Choroid plexus epithelial cell (primary cell): ENCODE results near the gene CELF4.

Experiments
- DNase-seq: peaks from one replicate; pipeline ENCODE4 v3.0.0-alpha.2; 2010; ENCODE audit warnings: low read depth
- H3K4me3 ChIP-seq: 2 replicates; pipeline ENCODE4 v1.5.1; 2011; ENCODE audit warnings: low read depth, mild to moderate bottlenecking, control low read depth, low read length, moderate library complexity
- TF ChIP-seq, protein P1 (sequence below): conservative IDR thresholded peaks from 2 replicates; pipeline ENCODE4 v1.5.1; 2011; ENCODE audit warnings: low read depth, mild to moderate bottlenecking, control low read depth, inconsistent platforms, low read length, moderate library complexity

Gene CELF4

DNA sequence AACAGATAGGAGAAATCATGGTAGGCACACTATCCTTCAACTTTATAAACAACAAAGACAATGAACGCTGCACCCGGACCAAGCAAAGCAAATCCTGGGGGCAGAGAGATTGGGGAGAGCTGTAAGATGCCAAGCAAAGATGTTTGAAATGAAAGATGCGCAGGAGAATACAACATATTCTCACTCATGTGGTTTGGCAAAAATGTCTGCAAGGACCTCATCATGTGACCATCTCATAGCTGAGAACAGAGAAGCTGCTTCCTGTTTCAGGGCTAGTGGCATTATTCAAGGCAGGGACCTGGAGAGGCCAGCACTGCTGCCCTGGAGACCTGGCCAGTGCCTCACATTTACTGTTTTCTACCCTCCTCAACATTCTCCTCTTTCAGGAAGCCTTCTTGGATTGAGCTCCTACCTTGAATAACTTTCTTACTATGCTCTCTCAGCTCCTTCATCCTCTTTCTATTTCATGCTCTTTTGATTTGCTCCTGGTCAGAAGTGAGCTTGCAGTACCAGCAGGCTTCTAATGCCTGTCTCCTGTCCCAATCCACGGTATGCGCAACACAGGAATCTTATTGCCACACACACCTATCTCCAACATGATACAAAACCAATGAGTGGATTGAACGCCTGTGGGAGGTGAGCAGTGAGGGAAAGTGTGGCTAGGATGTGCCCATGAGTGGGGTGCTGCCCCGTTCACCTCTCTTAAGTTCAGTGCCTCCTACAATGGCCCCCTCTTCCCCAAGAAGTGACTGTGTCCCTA, 133.0 kb downstream of the CELF4 start:
- DNase-seq, result no peak
- H3K4me3 ChIP-seq, result no peak overlapping the region
- TF ChIP-seq, protein P1, sequence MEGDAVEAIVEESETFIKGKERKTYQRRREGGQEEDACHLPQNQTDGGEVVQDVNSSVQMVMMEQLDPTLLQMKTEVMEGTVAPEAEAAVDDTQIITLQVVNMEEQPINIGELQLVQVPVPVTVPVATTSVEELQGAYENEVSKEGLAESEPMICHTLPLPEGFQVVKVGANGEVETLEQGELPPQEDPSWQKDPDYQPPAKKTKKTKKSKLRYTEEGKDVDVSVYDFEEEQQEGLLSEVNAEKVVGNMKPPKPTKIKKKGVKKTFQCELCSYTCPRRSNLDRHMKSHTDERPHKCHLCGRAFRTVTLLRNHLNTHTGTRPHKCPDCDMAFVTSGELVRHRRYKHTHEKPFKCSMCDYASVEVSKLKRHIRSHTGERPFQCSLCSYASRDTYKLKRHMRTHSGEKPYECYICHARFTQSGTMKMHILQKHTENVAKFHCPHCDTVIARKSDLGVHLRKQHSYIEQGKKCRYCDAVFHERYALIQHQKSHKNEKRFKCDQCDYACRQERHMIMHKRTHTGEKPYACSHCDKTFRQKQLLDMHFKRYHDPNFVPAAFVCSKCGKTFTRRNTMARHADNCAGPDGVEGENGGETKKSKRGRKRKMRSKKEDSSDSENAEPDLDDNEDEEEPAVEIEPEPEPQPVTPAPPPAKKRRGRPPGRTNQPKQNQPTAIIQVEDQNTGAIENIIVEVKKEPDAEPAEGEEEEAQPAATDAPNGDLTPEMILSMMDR, result no peak

DNA sequence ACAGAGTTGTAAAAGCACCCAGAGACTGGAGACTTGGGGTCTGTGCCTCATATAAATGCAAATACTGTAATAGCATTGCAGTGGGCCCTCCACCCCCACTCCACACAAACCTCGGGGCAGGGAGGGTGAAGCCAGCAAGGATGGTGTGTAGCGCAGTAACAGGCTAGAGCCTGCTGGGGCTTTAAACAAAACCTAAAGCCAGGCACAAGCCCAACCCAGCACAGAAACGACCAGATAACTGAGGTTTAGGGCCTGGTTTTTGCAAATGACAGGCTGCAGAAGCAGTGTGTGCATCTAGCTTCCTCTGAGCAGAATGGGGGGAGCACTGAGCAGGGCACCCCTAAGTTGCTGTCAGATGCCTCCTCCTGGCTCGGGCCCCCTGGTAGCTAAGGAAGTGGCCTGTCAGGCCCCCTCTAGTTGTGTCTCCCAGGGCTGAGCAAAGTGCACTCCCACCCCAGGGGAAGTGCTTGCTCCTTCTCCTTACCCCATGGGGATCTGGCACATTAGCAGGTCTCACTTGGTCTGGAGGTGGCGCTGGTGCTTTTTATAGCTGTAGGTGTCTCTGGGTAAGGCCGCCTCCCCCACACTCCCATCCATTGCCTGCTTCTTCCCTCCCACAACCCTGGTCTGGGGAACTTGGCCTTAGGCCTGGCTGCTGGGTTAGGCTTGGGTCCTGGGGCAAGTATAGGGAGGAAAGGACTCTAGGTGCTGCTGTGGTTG, 135.1 kb downstream of the CELF4 start:
- TF ChIP-seq, protein P1, result no peak
- DNase-seq, result no peak
- H3K4me3 ChIP-seq, result no peak overlapping the region

DNA sequence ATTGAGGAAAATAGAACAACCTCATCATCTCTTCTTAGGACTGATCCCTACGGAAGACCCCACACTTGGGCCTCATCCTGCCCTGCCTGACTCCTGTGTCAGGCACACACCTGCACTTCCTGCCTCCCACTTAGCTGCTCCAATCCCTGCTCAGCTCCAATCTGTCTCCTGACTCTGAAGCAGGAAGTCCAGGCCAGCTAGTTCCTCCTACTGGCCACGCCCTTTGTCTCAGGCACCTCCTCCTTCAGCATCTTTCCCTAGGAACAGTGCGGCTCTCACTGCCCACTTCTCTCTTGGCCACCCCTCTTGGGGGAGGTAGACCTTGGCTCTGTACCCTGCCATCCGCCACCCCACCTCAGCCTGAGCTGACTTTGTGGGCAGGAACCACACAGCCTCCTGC, 135.8 kb downstream of the CELF4 start:
- TF ChIP-seq, protein P1, result no peak
- no peak overlapping the region for H3K4me3 ChIP-seq
- DNase-seq, result no peak

DNA sequence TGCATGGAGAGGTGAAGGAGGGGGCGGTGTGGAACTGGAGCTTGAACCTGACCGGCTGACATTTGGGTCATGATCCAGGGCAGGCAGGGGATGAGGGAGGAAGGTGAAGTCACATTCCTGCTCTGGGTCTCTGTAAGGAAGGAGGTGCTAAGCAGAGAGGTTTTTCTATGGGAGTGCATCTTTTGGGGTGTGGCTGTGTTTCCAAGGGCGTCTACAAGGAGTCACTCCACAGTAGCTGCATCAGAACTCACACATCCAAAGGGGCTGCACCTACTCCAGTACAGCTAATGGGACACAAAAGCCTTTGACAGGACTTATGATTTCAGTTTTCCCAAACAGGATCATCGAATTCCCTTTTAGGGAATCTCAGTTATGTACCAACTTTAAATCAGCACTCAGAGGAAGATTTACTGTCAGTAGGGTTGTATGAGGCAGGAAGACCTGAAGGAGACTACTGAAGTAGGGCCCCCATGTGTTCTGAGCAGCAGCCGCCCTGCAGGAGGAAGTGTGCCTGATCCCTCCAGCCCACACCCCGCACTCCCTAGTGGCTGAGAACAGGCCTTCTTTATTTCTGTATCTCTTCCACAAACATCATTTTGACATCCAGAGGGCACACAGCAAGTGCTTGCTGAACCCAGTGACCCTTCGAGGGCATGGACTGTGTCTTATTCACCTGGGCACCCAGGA, 137.2 kb downstream of the CELF4 start:
- TF ChIP-seq, protein P1, result no peak
- no peak overlapping the region for H3K4me3 ChIP-seq
- DNase-seq, result no peak

DNA sequence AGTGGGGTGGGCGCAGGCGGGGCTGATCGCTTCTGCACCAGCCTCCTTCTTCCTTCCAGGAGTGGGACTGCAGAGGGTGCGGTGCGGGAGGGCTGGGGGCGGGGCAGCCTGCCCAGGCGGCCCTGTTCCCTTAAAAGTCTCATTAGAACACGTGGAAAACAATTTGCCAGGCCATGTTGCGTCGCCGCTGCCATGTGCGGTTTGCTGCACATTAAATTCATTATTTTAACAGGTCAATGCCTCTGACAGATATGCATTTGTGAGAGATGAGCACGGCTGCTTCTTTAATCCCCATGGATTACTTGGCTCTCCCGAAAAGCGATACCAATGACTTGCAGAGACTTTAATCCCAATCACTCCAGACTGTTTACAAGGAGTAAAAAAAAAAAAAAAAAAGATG, 139.0 kb downstream of the CELF4 start:
- DNase-seq, result no peak
- no peak overlapping the region for H3K4me3 ChIP-seq
- TF ChIP-seq, protein P1, result no peak

DNA sequence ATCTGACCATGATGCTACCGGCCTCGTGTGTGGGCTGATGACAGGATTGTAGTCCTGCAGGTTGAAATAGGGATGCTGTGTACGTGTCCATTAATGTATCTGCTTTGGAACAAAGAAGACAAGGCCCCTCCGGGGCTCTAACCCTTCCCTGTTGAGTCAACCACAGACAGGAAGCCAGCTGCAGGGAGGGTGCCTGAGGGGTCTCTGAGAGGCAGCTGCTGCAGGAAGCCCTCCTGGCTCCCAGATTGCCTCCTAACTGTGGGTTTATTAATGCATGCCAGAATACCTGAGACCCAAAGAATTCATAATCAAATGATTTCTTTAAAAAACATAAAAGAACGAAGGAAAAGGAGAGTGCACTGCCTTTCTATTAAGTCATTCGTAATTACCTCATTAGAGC, 140.4 kb downstream of the CELF4 start:
- H3K4me3 ChIP-seq, result no peak overlapping the region
- TF ChIP-seq, protein P1, result no peak
- no peak for DNase-seq
